GM12873 (cell line): ENCODE measurements around the gene NLRP9.

Source experiments
- TF ChIP-seq, protein P1 (sequence below): IDR thresholded peaks from 2 replicates; pipeline ENCODE4 v1.5.1; 2012; ENCODE audit warnings: low read depth, mild to moderate bottlenecking, moderate library complexity, low read length, control low read depth; ENCODE audit not compliant: insufficient read depth; ENCODE audit errors: missing control alignments

NLRP9 gene

GRCh38 chr19:55712804-55713631 lies 25.2 kb downstream of the NLRP9 start:
- TF ChIP-seq, protein P1, sequence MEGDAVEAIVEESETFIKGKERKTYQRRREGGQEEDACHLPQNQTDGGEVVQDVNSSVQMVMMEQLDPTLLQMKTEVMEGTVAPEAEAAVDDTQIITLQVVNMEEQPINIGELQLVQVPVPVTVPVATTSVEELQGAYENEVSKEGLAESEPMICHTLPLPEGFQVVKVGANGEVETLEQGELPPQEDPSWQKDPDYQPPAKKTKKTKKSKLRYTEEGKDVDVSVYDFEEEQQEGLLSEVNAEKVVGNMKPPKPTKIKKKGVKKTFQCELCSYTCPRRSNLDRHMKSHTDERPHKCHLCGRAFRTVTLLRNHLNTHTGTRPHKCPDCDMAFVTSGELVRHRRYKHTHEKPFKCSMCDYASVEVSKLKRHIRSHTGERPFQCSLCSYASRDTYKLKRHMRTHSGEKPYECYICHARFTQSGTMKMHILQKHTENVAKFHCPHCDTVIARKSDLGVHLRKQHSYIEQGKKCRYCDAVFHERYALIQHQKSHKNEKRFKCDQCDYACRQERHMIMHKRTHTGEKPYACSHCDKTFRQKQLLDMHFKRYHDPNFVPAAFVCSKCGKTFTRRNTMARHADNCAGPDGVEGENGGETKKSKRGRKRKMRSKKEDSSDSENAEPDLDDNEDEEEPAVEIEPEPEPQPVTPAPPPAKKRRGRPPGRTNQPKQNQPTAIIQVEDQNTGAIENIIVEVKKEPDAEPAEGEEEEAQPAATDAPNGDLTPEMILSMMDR: no peak

GRCh38 chr19:55711719-55712118 lies 26.5 kb downstream of the NLRP9 start:
- TF ChIP-seq, protein P1: no peak

GRCh38 chr19:55705972-55706371 lies 32.2 kb downstream of the NLRP9 start:
- TF ChIP-seq, protein P1: no peak

- TF ChIP-seq, protein P1: peak; percentile 43
Observed at GRCh38 chr19:55704494-55705245, 33.5 kb downstream of the NLRP9 start.

GRCh38 chr19:55703790-55704215 lies 34.4 kb downstream of the NLRP9 start:
- TF ChIP-seq, protein P1: peak; percentile 70

GRCh38 chr19:55702131-55702627 lies 36.0 kb downstream of the NLRP9 start:
- TF ChIP-seq, protein P1: no peak

DNA sequence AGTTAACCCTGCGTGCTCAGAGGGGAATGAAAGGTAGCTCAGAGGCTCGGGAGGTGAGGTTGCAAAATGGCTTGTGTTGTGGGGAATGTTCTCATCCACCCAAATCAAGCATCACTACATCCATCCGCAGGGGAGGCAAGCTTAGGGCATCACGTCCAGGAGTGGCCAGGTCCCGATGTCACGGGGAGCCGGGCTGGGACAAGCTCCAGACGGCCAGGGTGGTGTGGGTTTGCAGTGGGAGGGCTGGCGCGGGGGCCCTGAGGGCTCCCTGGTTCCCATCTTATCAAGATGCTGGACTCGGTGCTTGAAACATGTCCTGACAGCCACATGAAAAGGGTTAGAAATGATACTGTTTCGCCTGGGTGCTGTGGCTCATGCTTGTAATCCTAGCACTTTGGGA lies 37.4 kb downstream of the NLRP9 start:
- TF ChIP-seq, protein P1: no peak
